Measurements from ENCODE around the gene EDA2R. TPM values are rescaled to one million over a fixed set of nuclear protein-coding genes. Genes with fewer than 3 reads are reported as not detected.

The EDA2R gene
- total RNA-seq, 1 donor from 2014 or later: 8.0 TPM

- Histone ChIP-seq H3K27me3 (no peaks in the 10 kb centered on the region), H3K4me3 (no peak overlapping the region), H3K79me2 (ENCODE audit: low read depth) (no peaks in the 10 kb centered on the region), H3K9me3 (ENCODE audit: low read depth) (no peaks in the 10 kb centered on the region), H2AFZ (replicated peaks) (no peak overlapping the region), H4K20me1 (ENCODE audit: low read depth) (no peaks in the 10 kb centered on the region), H3K9ac (no peak overlapping the region), H3K4me2 (no peak overlapping the region), H3K36me3 (no peaks in the 10 kb centered on the region), H3K27ac (no peak overlapping the region), H3F3A (ENCODE audit: low read depth) (no peaks in the 10 kb centered on the region), H3K4me1 (no peaks in the 10 kb centered on the region)
- no peaks in the 10 kb centered on the region for H3K36me3 Mint-ChIP-seq
- no peak overlapping the region for H3K27ac Mint-ChIP-seq
- H3K27me3 Mint-ChIP-seq (ENCODE audit: insufficient read depth, low read depth): no peaks in the 10 kb centered on the region
- H3K4me3 Mint-ChIP-seq: no peak overlapping the region
- peaks cover 3% of the 10 kb centered on the region for H3K9me3 Mint-ChIP-seq
- no peak for DNase-seq (ENCODE audit: low spot score)
- TF ChIP-seq EZH2 (IDR thresholded peaks at IDR 0.05) (no peak), EZH2phosphoT487 (IDR thresholded peaks at IDR 0.05) (no peak), CTCF (IDR thresholded peaks at IDR 0.05) (no peak)
- no peaks in the 10 kb centered on the region for H3K4me1 Mint-ChIP-seq
Observed at GRCh38 chrX:66601522-66601921, 37.4 kb downstream of the EDA2R start.

GRCh38 chrX:66579219-66579618, 59.7 kb downstream of the EDA2R start:
- Histone ChIP-seq H4K20me1 (ENCODE audit: low read depth) (no peaks in the 10 kb centered on the region), H2AFZ (replicated peaks) (no peak overlapping the region), H3K27me3 (no peaks in the 10 kb centered on the region), H3K9me3 (ENCODE audit: low read depth) (peaks cover 4% of the 10 kb centered on the region), H3K36me3 (no peaks in the 10 kb centered on the region), H3K4me1 (no peaks in the 10 kb centered on the region), H3K79me2 (ENCODE audit: low read depth) (no peaks in the 10 kb centered on the region), H3K27ac (no peak overlapping the region), H3K9ac (no peak overlapping the region), H3K4me2 (no peak overlapping the region), H3F3A (ENCODE audit: low read depth) (no peaks in the 10 kb centered on the region), H3K4me3 (no peak overlapping the region)
- Mint-ChIP-seq H3K4me1 (no peaks in the 10 kb centered on the region), H3K27me3 (ENCODE audit: insufficient read depth, low read depth) (no peaks in the 10 kb centered on the region), H3K9me3 (peaks cover 8% of the 10 kb centered on the region), H3K27ac (no peak overlapping the region), H3K4me3 (no peak overlapping the region), H3K36me3 (no peaks in the 10 kb centered on the region)
- DNase-seq (ENCODE audit: low spot score): no peak
- TF ChIP-seq CTCF (IDR thresholded peaks at IDR 0.05): no peak
- no peak for TF ChIP-seq EZH2phosphoT487 (IDR thresholded peaks at IDR 0.05)

- Histone ChIP-seq H3K9ac (no peak overlapping the region), H3K4me2 (no peak overlapping the region), H4K20me1 (ENCODE audit: low read depth) (no peaks in the 10 kb centered on the region), H3F3A (ENCODE audit: low read depth) (no peaks in the 10 kb centered on the region), H2AFZ (replicated peaks) (no peak overlapping the region), H3K4me1 (no peaks in the 10 kb centered on the region), H3K79me2 (ENCODE audit: low read depth) (no peaks in the 10 kb centered on the region), H3K4me3 (no peak overlapping the region), H3K27me3 (no peaks in the 10 kb centered on the region), H3K9me3 (ENCODE audit: low read depth) (peaks cover 7% of the 10 kb centered on the region), H3K36me3 (no peaks in the 10 kb centered on the region), H3K27ac (no peak overlapping the region)
- no peak for DNase-seq (ENCODE audit: low spot score)
- Mint-ChIP-seq H3K27ac (no peak overlapping the region), H3K4me1 (no peaks in the 10 kb centered on the region), H3K4me3 (no peak overlapping the region), H3K36me3 (no peaks in the 10 kb centered on the region), H3K9me3 (peaks cover 5% of the 10 kb centered on the region), H3K27me3 (ENCODE audit: insufficient read depth, low read depth) (no peaks in the 10 kb centered on the region)
- TF ChIP-seq EZH2 (IDR thresholded peaks at IDR 0.05) (no peak), CTCF (IDR thresholded peaks at IDR 0.05) (no peak), EZH2phosphoT487 (IDR thresholded peaks at IDR 0.05) (no peak)
Observed at GRCh38 chrX:66553973-66554372, 84.9 kb downstream of the EDA2R start.

Data from neural progenitor cell (in vitro differentiated cells).